ENCODE data around the gene GRIP1.

Gene GRIP1

GRCh38 chr12:66563220-66563619, 115.7 kb downstream of the GRIP1 start:
- no peak for ATAC-seq (replicated peaks; ENCODE audit: extremely low read depth, poor library complexity, severe bottlenecking)
- peaks cover 13% of the 10 kb centered on the region for H3K9me3 Mint-ChIP-seq
- no peaks in the 10 kb centered on the region for H3K4me1 Mint-ChIP-seq

DNA sequence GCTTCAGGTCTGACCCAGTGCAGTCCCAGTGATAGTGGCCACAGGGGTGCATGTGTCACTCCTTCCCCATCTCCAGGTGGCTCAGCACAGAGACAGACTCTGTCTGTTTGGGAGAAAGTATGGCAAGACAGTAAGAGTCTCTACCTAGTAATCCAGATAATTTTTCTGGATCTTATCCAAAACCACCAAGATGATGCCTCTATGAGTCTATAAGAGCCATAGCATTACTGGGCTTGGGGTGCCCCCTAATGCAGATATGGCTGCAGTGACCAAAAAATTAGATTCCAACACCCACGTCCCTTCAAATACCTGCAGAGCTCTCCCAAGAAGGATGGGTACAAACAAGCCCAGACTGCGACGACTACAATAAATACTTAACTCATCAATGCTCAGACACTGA, 123.8 kb downstream of the GRIP1 start:
- H3K9me3 Mint-ChIP-seq, result no peaks in the 10 kb centered on the region
- no peaks in the 10 kb centered on the region for H3K4me1 Mint-ChIP-seq
- H3K36me3 Mint-ChIP-seq (ENCODE audit: insufficient read depth), result no peaks in the 10 kb centered on the region
- no peak for ATAC-seq (replicated peaks; ENCODE audit: extremely low read depth, poor library complexity, severe bottlenecking)
- no peak overlapping the region for H3K27ac Mint-ChIP-seq (ENCODE audit: low read depth)
- no peak overlapping the region for H3K4me3 Mint-ChIP-seq
- peaks cover 51% of the 10 kb centered on the region for H3K27me3 Mint-ChIP-seq
- DNase-seq (ENCODE audit: low spot score in 2 of 2), result no peak

More at GRCh38 chr12:66563220-66563619, 115.7 kb downstream of the GRIP1 start:
- DNase-seq (ENCODE audit: low spot score in 2 of 2), result no peak
- no peaks in the 10 kb centered on the region for H3K36me3 Mint-ChIP-seq (ENCODE audit: insufficient read depth)
- no peak overlapping the region for H3K4me3 Mint-ChIP-seq
- no peak overlapping the region for H3K27ac Mint-ChIP-seq (ENCODE audit: low read depth)
- peaks cover 23% of the 10 kb centered on the region for H3K27me3 Mint-ChIP-seq

GRCh38 chr12:66552716-66553115, 126.2 kb downstream of the GRIP1 start:
- Mint-ChIP-seq H3K36me3 (ENCODE audit: insufficient read depth) (no peaks in the 10 kb centered on the region), H3K27ac (ENCODE audit: low read depth) (no peak overlapping the region), H3K27me3 (peaks cover 43% of the 10 kb centered on the region), H3K9me3 (no peaks in the 10 kb centered on the region), H3K4me3 (no peak overlapping the region), H3K4me1 (no peaks in the 10 kb centered on the region)
- ATAC-seq (replicated peaks; ENCODE audit: extremely low read depth, poor library complexity, severe bottlenecking) (no peak), DNase-seq (ENCODE audit: low spot score in 2 of 2) (no peak)

DNA sequence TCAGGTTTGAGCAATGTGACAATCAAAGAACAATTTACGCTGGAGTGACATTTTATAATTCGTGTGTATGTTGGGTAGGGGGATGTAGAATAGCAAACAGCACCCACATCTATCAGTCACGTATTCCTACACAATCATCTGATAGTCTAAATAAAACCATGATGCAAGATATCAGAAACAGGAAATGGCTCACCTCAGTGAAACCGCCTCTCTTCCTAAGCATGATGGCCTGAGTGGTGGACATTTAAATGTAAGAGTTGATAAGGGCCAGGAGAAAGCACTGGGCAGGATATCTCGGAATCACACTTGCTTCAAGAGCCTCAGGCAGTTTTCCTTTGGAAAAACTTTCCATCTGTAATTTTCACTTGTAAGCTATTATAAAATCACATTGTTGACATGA, 128.2 kb downstream of the GRIP1 start:
- Mint-ChIP-seq H3K4me3 (no peak overlapping the region), H3K9me3 (no peaks in the 10 kb centered on the region), H3K36me3 (ENCODE audit: insufficient read depth) (no peaks in the 10 kb centered on the region), H3K27ac (ENCODE audit: low read depth) (no peak overlapping the region), H3K27me3 (peaks cover 27% of the 10 kb centered on the region), H3K4me1 (no peaks in the 10 kb centered on the region)
- DNase-seq (ENCODE audit: low spot score in 2 of 2) (no peak), ATAC-seq (replicated peaks; ENCODE audit: extremely low read depth, poor library complexity, severe bottlenecking) (no peak)

DNA sequence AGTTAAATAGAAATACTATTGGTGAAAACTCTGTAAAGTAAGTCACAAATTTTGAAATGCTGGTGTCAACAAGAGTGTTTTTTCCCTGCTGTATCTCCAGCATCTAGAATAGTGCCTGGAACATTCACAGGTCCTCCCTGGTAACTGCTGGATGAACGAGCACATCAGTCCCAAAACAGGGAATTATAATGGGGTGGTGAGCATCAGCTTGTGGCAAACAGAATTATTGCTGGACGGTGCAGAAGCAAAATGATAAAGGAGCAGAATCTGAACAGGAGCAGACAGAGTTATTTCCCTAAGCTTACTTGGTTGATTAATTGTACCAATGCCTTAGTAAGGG, 129.9 kb downstream of the GRIP1 start:
- Mint-ChIP-seq H3K4me3 (no peak overlapping the region), H3K36me3 (ENCODE audit: insufficient read depth) (no peaks in the 10 kb centered on the region), H3K27ac (ENCODE audit: low read depth) (no peak overlapping the region)

DNA sequence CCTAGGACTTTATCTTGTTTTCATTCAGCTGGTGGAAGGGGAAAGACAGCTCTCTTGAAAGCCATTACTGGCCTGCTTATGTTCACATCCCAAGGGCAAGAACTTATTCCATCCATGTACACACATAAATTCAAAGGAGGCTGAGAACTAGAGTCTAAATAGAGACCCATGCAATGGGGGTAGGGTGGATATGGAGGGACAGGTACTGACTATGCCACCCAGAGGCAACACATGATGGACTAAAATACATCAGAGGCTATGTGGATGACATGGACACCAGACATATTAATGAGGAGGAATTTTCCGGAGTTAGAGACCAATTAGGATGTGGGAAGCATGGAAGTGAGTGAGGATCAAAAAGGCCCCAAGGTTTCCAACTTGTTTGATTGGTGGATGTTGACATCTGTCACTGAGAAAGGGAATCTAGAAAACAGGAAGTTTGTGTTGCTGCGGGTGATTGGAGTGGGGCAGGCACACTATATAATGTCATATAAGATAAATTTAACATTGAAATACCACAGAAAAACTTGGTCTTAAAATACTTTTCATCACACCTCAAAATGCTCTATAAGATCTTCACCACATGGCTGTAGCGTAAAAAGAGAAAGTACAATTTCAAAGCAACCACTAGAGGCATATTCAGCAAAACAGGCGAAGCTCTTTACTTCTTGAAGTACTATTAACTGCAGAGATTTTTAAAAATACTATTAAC, 130.4 kb downstream of the GRIP1 start:
- Mint-ChIP-seq H3K9me3 (no peaks in the 10 kb centered on the region), H3K4me3 (no peak overlapping the region), H3K27ac (ENCODE audit: low read depth) (no peak overlapping the region), H3K4me1 (no peaks in the 10 kb centered on the region), H3K36me3 (ENCODE audit: insufficient read depth) (no peaks in the 10 kb centered on the region), H3K27me3 (peaks cover 27% of the 10 kb centered on the region)
- ATAC-seq (replicated peaks; ENCODE audit: extremely low read depth, poor library complexity, severe bottlenecking) (no peak), DNase-seq (ENCODE audit: low spot score in 2 of 2) (no peak)

More for the DNA sequence above, 129.9 kb downstream of the GRIP1 start:
- Mint-ChIP-seq H3K9me3 (no peaks in the 10 kb centered on the region), H3K27me3 (peaks cover 27% of the 10 kb centered on the region), H3K4me1 (no peaks in the 10 kb centered on the region)
- DNase-seq (ENCODE audit: low spot score in 2 of 2) (no peak), ATAC-seq (replicated peaks; ENCODE audit: extremely low read depth, poor library complexity, severe bottlenecking) (no peak)

DNA sequence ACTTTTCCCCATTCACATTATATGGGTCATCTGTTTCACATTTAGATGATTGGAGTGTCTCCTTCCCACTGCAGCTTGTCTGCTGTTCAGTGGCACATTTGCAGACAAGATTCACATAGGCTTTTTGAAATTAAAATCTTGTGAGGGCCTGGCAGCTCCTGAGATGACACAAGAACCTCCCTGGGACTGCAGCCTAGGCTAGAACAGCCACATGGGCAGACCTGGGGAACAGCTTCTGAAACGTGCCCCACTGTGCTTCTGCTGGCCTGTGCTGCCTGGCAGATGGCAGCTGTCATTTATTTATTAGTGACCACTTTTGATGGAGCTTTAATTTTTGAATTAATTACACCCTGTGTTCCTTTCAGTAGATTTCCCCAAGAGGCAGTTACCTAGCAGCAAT, 137.4 kb downstream of the GRIP1 start:
- Mint-ChIP-seq H3K36me3 (ENCODE audit: insufficient read depth) (no peaks in the 10 kb centered on the region), H3K4me1 (no peaks in the 10 kb centered on the region), H3K9me3 (no peaks in the 10 kb centered on the region), H3K27me3 (peaks cover 20% of the 10 kb centered on the region), H3K27ac (ENCODE audit: low read depth) (no peak overlapping the region), H3K4me3 (no peak overlapping the region)
- no peak for DNase-seq (ENCODE audit: low spot score in 2 of 2)
- no peak for ATAC-seq (replicated peaks; ENCODE audit: extremely low read depth, poor library complexity, severe bottlenecking)

GRCh38 chr12:66539431-66539830, 139.4 kb downstream of the GRIP1 start:
- H3K4me1 Mint-ChIP-seq, result no peaks in the 10 kb centered on the region
- no peaks in the 10 kb centered on the region for H3K9me3 Mint-ChIP-seq
- no peak overlapping the region for H3K27ac Mint-ChIP-seq (ENCODE audit: low read depth)
- H3K36me3 Mint-ChIP-seq (ENCODE audit: insufficient read depth), result no peaks in the 10 kb centered on the region
- no peak overlapping the region for H3K4me3 Mint-ChIP-seq
- DNase-seq (ENCODE audit: low spot score in 2 of 2) (no peak), ATAC-seq (replicated peaks; ENCODE audit: extremely low read depth, poor library complexity, severe bottlenecking) (no peak)
- H3K27me3 Mint-ChIP-seq, result peaks cover 14% of the 10 kb centered on the region

GRCh38 chr12:66538970-66539369, 139.9 kb downstream of the GRIP1 start:
- no peak for ATAC-seq (replicated peaks; ENCODE audit: extremely low read depth, poor library complexity, severe bottlenecking)
- Mint-ChIP-seq H3K4me3 (no peak overlapping the region), H3K27ac (ENCODE audit: low read depth) (no peak overlapping the region), H3K36me3 (ENCODE audit: insufficient read depth) (no peaks in the 10 kb centered on the region), H3K27me3 (peaks cover 10% of the 10 kb centered on the region), H3K9me3 (no peaks in the 10 kb centered on the region), H3K4me1 (no peaks in the 10 kb centered on the region)
- DNase-seq (ENCODE audit: low spot score in 2 of 2), result no peak

DNA sequence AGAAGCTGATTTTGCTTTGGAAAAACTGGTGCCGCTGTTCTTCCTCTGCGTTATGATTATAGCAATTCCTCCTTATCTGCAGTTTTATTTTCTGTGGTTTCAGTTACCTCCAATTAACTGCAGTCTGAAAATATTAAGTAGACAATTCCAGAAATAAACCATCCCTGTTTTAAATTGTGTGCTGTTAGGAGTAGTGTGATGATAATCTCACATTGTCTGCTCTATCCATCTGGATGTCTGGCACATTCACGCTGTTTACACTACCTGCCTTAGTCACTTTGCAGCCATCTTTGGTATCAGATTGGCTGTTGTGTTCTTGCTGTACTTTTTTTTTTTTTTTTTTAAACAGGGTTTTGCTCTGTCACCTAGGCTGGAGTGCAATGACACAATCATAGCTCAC, 141.0 kb downstream of the GRIP1 start:
- no peaks in the 10 kb centered on the region for H3K4me1 Mint-ChIP-seq
- no peak for ATAC-seq (replicated peaks; ENCODE audit: extremely low read depth, poor library complexity, severe bottlenecking)
- DNase-seq (ENCODE audit: low spot score in 2 of 2), result no peak
- no peaks in the 10 kb centered on the region for H3K36me3 Mint-ChIP-seq (ENCODE audit: insufficient read depth)
- H3K27me3 Mint-ChIP-seq, result peaks cover 10% of the 10 kb centered on the region
- no peak overlapping the region for H3K27ac Mint-ChIP-seq (ENCODE audit: low read depth)
- H3K4me3 Mint-ChIP-seq, result no peak overlapping the region
- no peaks in the 10 kb centered on the region for H3K9me3 Mint-ChIP-seq

DNA sequence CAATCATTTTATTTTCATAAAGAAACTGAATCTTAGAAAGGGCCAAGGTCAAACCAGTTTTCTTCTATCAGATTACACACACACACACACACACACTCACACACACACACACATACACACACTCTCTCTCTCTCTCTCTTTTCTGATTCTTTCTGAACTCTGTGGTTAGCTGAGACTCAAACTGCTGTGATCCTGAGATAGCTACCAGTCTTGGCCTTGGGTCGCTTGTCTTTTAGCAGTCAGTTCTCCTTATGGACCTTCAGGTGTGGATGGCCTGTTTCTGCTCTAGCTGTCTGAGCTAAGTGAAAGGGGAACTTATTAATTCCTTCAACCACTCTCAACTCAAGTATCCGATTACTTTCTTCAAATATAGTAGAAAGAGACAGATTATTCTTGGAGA, 145.1 kb downstream of the GRIP1 start:
- Mint-ChIP-seq H3K27ac (ENCODE audit: low read depth) (no peak overlapping the region), H3K36me3 (ENCODE audit: insufficient read depth) (no peaks in the 10 kb centered on the region)

GRCh38 chr12:66531766-66532165, 147.1 kb downstream of the GRIP1 start:
- Mint-ChIP-seq H3K4me3 (no peak overlapping the region), H3K27ac (ENCODE audit: low read depth) (no peak overlapping the region), H3K36me3 (ENCODE audit: insufficient read depth) (no peaks in the 10 kb centered on the region), H3K27me3 (no peaks in the 10 kb centered on the region), H3K4me1 (no peaks in the 10 kb centered on the region), H3K9me3 (no peaks in the 10 kb centered on the region)
- ATAC-seq (replicated peaks; ENCODE audit: extremely low read depth, poor library complexity, severe bottlenecking) (no peak), DNase-seq (ENCODE audit: low spot score in 2 of 2) (no peak)

More for the DNA sequence above, 145.1 kb downstream of the GRIP1 start:
- no peaks in the 10 kb centered on the region for H3K9me3 Mint-ChIP-seq
- H3K27me3 Mint-ChIP-seq, result no peaks in the 10 kb centered on the region
- H3K4me3 Mint-ChIP-seq, result no peak overlapping the region
- ATAC-seq (replicated peaks; ENCODE audit: extremely low read depth, poor library complexity, severe bottlenecking) (no peak), DNase-seq (ENCODE audit: low spot score in 2 of 2) (no peak)
- H3K4me1 Mint-ChIP-seq, result no peaks in the 10 kb centered on the region

GRCh38 chr12:66529934-66530333, 148.9 kb downstream of the GRIP1 start:
- no peak for ATAC-seq (replicated peaks; ENCODE audit: extremely low read depth, poor library complexity, severe bottlenecking)
- no peaks in the 10 kb centered on the region for H3K9me3 Mint-ChIP-seq
- H3K36me3 Mint-ChIP-seq (ENCODE audit: insufficient read depth), result no peaks in the 10 kb centered on the region
- H3K27me3 Mint-ChIP-seq, result no peaks in the 10 kb centered on the region
- no peaks in the 10 kb centered on the region for H3K4me1 Mint-ChIP-seq
- no peak overlapping the region for H3K27ac Mint-ChIP-seq (ENCODE audit: low read depth)
- H3K4me3 Mint-ChIP-seq, result no peak overlapping the region
- no peak for DNase-seq (ENCODE audit: low spot score in 2 of 2)
